H54 (cell line): ENCODE measurements around the gene ZDHHC9.
A peak's percentile ranks its signal among the peaks of the same experiment; 100 is the strongest.
"Not testable (repeated sequence)": the region's sequence is repeated elsewhere in the genome, so short reads cannot be mapped to it uniquely, and the experiment has no call there.

Experiments used
- DNase-seq: peaks from one replicate; pipeline ENCODE4 v3.0.0; 2011; ENCODE audit warnings: low spot score, mixed read lengths; ENCODE audit not compliant: insufficient read length
- FAIRE-seq: peaks from 3 replicates; lab custom pipeline; 2011; peaks lifted over from hg19 to GRCh38; lab: Jason Lieb, UNC
- POLR2A ChIP-seq: IDR thresholded peaks from 2 replicates; pipeline ENCODE4 v1.6.1; 2011; ENCODE audit warnings: low read depth, mild to moderate bottlenecking, low read length

Gene ZDHHC9

DNA sequence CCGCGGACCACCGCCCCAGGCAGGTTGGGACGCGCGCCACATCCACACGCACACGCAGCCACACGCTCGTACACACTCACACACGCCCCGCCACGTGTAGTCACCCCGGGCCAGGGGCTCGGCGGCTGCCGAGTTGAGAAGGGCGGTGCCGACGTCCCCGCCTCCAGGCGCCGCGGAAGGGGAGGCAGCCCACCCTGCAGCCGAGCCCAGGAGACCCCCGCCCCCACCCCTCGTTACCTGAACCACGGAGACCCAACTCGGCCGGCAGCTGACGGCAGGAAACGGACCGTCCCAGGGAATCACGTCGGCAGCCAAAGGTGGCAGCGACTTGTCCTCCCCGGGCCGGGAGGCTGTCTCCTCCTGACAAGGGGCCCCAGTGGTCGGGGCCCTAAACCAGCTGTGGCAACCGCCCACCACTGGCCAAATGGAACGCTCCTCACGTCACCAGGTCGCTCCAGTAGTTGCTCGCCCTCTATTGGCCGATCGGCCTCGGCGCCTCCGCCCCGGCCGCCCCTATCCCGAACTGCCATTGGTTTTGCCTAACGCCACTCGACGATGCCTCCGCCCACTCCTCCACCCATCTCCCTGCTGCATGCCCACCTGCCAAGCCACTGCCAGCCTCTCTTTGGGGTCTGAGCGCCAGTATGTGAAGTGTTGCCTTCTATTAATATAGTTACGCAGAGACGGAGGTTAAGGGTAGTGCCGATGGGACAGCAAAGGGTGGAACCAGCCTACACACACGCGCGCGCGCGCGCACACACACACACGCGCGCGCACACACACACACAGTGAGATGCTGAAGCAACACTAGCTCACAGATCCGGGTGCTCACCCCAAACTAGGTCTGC, at the start of gene ZDHHC9:
Gene ZDHHC9, minus strand, starts transcription at position 428 of the 848 bp plus-strand sequence. CDS start 1,941 bp downstream, outside the sequence.
- TF ChIP-seq POLR2A, result peak; percentile 20; the same call in 1 of the 2 replicates
- FAIRE-seq, result peak; percentile 58
- DNase-seq, result peak; percentile 75

DNA sequence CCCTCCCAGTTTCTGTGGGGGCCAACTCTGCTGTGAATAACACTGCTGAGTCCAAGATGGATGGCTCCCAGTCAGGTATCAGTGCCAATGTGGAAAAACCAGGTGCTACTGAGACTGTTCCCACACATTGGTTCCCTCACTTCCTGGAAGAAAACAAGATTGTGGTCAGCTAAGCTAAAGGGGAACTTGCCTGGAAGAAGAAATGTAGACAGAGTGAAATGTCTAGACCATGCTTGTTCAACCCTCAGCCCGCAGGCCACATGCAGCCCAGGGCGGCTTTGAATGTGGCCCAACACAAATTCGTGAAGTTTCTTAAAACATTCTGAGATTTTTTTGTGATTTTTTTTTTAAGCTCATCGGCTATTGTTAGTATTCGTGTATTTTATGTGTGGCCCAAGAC, 33.7 kb upstream of the ZDHHC9 start:
- no peak for FAIRE-seq
- no peak for DNase-seq
- TF ChIP-seq POLR2A, result no peak

DNA sequence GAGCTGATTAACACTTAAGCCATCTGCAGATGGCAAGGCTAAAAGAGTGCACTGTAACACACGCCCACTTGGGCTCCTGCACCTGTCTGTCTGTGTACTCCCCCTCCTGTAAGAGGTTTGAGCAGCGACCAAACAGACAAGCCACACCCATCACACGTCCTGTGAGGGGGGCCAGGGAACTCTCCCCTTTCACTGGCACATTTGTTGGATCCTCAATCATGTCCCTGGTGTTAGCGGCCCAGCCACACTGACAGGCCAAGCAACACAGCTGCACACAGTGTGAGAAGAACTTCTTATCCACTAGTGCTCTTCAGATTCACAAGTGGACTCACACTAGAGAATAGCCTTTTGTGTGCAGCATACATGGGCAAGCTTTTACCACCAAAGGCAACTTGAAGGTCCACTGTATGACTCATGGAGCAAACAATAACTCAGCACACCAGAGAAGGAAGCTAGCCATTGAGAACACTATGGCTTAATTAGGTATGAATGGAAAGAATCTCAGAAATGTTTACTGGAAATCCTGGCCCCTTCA, 33.2 kb upstream of the ZDHHC9 start:
- TF ChIP-seq POLR2A, result no peak
- FAIRE-seq, result no peak
- no peak for DNase-seq

DNA sequence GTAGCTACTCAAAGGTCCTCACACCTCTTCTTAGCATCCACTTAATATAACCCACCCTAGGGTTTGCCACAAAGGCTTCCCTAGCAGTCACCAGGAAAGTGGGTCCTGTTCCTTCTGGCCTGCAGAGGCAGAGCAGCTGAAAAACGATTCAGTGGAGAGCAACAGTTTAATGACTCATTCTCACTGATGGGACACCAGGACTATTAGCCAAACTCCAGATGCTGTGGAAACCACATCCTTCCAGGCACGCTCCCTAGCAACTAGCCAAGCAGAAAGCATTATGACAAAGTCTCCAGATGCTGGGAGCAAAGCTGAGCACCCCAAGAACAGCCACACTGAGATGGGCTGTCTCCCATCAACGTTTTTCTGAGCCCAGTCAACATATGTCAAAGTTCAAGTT, 32.0 kb upstream of the ZDHHC9 start:
- TF ChIP-seq POLR2A, result no peak
- FAIRE-seq, result peak; percentile 57
- peak; percentile 23 for DNase-seq

DNA sequence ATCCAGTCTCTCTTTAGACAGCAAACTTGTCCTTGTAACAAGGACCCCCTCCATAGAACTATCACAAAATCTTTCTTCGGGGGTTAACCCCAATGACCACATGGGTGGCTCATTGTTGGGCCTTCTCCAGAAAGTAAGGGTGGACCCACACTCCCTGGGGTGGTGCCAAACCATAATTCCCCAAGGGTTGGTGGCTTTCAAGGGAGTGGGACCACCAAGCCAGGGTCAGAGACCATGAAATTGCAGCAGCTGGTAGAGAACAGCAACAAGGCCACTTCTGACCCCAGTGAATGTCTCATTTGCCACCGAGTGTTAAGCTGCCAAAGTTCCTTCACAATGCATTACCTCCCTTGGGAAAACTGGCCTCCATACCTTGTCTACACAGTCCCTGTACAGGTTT, 28.8 kb upstream of the ZDHHC9 start:
- no peak for DNase-seq
- no peak for TF ChIP-seq POLR2A
- FAIRE-seq, result no peak

DNA sequence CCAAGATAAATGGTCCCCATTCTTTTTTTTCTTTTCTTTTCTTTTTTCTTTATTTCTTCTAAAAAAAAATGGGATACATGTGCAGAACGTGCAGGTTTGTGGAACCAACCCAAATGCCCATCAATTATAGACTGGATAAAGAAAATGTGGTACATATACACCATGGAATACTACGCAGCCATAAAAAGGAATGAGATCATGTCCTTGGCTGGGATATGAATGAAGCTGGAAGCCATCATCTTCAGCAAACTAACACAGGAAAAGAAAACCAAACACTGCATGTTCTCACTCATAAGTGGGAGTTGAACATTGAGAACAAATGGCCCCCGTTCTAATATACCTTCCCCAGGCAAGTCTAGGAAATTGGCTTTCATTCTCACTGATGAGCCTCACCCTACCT, 22.6 kb upstream of the ZDHHC9 start:
- DNase-seq, FAIRE-seq: not testable (repeated sequence)

DNA sequence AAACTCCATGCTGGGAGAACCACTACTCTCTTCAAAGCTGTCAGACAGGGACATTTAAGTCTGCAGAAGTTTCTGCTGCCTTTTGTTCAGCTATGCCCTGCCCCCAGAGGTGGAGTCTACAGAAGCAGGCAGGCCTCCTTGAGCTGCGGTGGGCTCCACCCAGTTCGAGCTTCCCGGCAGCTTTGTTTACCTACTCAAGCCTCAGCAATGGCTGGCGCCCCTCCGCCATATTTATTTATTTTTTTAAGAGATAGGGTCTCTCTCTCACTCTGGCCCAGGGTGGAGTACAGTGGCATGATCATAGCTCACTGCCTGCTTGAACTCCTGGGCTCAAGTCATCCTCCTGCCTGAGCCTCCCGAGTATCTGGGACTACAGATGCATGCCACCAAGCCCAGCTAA, 15.4 kb upstream of the ZDHHC9 start:
- not testable (repeated sequence) for FAIRE-seq

DNA sequence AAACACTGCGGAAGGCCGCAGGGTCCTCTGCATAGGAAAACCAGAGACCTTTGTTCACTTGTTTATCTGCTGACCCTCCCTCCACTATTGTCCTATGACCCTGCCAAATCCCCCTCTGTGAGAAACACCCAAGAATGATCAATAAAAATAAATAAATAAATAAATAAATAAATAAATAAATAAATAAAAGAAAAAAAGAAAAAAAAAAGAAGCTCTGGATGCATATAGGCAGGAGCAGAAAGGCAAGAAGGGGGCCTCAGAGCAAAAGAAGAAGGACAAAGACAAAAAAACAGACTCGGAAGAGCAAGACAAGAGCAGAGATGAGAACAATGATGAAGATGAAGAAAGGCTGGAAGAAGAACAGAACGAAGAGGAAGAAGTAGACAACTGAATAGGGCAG, 8.1 kb upstream of the ZDHHC9 start:
- FAIRE-seq, DNase-seq: not testable (repeated sequence)

More for the DNA sequence above, 15.4 kb upstream of the ZDHHC9 start:
- not testable (repeated sequence) for DNase-seq

DNA sequence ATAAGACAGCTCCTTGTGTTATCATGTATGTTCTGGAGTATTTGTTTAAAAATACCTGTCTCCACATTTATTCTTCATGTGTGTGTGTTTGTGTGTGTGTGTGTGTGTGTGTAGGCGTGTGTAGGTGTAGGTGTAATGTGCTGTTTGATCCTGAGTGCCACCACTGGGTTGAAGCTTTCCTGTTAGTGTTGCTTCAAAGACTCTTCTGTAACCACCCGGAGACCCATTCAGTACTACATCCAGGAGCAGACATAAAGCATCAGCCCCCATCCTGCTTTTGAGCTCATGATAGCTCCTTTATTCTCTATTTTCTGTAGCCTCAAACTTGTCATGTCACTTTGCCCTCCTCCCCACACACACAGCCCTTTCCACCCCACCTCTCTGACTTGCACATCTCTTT, 3.0 kb upstream of the ZDHHC9 start:
- DNase-seq, result no peak
- no peak for TF ChIP-seq POLR2A
- FAIRE-seq, result no peak

DNA sequence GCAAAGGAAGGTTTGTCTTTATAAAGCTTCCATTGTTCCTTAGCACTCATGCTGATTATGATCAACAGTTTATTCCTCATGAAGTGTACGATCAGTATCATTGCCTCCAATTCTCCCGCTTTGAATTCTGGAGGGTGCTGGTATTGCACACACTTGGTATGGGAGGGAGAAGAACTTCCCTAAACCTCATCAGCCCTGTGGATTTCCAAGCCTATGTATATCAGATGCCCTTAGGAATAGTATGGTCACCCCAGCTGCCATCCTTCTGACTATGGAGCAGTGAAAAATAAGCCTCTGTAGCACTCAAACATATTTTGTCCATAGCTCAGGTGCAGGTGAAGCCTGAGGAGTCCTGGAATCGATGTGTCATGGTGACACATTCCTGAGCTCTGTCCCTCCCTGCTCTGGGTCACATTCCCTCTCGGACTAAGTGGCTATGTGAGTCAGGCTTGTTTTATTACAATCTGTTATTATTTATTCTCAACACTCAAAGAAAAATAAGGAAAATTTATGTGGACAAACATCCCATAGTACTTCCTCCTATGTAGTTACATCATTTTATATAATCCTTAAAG, 2.0 kb upstream of the ZDHHC9 start:
- FAIRE-seq, result no peak
- no peak for TF ChIP-seq POLR2A
- DNase-seq, result no peak

DNA sequence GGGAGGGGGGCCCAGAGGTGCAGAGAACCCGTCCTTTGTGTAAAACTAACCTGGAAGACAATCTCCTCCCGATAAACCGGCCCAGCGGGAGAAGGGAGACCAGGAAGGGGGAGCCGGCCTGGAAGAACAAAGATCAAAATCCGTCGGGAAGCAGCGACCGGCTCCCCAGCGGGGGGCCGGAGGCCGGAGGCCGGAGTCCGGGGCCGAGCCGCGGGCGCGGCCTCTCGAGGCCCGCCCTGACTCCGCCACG, 552 bp downstream of the ZDHHC9 start:
- FAIRE-seq, result no peak
- no peak for TF ChIP-seq POLR2A
- no peak for DNase-seq

DNA sequence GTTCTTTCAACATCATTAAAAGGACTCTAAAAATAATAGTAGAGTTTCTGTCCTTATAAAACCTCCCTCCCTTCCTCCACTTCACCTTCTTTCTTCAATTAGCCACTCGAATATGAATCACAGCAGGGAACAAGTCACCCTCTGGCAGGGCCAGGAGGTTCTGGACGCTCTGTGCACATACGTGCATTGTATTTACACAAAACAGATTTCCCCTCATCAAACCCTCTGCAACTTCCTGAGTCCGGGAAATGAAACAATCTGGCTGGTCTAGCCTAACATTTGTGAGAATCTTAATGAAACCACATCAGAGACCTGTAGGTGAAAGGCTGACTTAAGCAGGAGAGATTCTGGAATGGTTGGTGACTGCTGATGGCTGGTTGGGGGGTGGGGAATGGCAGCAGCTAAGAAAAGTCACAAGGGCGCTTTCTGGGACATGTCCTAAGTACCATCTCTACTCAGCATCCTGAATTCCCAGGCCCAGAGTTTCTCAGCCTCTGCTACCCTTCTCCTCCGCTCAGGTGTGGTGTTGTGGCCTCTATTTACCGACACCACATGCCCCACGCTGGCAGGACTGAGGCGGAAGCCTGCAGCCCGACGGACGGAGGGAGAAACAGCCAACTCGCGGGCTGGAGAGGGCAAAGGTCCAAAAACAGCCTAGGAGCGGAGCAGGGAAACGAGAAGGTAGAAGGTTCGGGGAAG, 1.0 kb downstream of the ZDHHC9 start:
- no peak for TF ChIP-seq POLR2A
- no peak for DNase-seq
- FAIRE-seq, result no peak

DNA sequence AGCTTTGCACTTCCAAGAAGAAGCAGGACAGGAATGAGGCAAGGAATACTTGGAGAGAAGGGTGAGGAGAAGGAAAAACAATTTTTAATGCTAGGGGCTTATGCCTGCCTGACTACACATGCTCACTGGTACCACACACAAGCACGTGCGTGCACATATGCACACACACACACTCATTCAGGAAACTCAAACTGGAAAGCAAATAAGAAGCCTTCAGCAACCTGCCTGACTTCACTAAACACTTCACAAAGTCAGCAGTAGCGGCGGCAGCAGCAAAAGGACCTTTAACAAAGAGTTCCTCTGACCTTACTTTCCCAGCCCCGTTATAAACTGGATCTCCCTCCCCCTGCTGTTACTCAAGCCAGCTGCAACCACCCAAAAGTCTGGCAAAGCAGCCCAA, 3.3 kb downstream of the ZDHHC9 start:
- TF ChIP-seq POLR2A, result no peak
- no peak for FAIRE-seq
- no peak for DNase-seq

DNA sequence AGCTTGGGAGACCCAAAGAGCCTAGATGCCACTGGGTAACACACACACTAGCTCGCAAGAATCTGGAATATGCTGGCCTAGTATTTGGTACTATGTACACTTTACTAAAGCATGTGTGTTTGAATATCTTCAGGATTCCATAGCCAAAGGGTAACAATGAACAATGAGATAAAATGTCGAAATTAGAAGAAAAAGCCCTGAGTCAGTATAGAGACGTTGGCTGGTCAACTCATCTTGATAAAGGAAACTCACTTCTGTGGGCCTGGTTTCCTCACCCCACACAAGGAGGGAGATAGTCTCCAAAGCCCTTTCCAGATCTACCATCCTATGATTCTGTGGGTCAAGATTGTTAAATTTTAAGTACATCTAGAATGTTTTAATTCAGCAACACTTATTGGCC, 6.9 kb downstream of the ZDHHC9 start:
- FAIRE-seq, result no peak
- no peak for DNase-seq
- no peak for TF ChIP-seq POLR2A
